Subcutaneous preadipocyte (primary cell): ENCODE measurements around the gene RAB20. TPM values are rescaled to one million over a fixed set of nuclear protein-coding genes. Genes with fewer than 3 reads are reported as not detected.

Source experiments
- total RNA-seq: library from RNA; depleted of rRNA; stranded (reverse); fragments of >200 nt; gene quantifications from 2 replicates; pipeline ENCODE4 v1.2.3, GENCODE V29; 2012

Gene RAB20
- total RNA-seq, result 6.6 and 8.1 TPM in 2 replicates

GRCh38 chr13:110561344-110562035, at the start of gene RAB20:
Gene RAB20 (minus strand): TSS chr13:110561722. CDS start chr13:110561519, 203 bp downstream.

Other genes starting within 250 kb of the RAB20 start
- gene NAXD, start 53.8 kb upstream of the RAB20 start, total RNA-seq, result 10.6 and 12.1 TPM in 2 replicates
- gene CARS2, start 144.4 kb upstream of the RAB20 start, total RNA-seq, result 107 and 121 TPM in 2 replicates
- 10.0 and 10.7 TPM in 2 replicates for gene ING1, start 152.0 kb upstream of the RAB20 start, total RNA-seq